Central memory CD8-positive, alpha-beta T cell (primary cell): ENCODE data around the gene DMRT2.

Experiments used
- ATAC-seq: fragments of 150-1000 bp; cut with Tn5 transposase; replicated peaks from 2 replicates; pipeline ENCODE4 v1.10.0; 2022; ENCODE audit warnings: mild to moderate bottlenecking, moderate FRiP score, moderate number of reproducible peaks; ENCODE audit not compliant: poor library complexity, severe bottlenecking; ENCODE audit errors: extremely low read depth
- DNase-seq, 2 donors: peaks; one replicate each; pipeline ENCODE4 v3.0.0; 2021; ENCODE audit warnings: low spot score in 2 of 2
- H3K27ac Mint-ChIP-seq: one replicate; pipeline ENCODE4 v1.8.0; 2022; ENCODE audit warnings: low read depth, mild to moderate bottlenecking, moderate library complexity, mixed read lengths
- H3K27me3 Mint-ChIP-seq: one replicate; pipeline ENCODE4 v1.8.0; 2022; ENCODE audit warnings: mixed read lengths
- H3K36me3 Mint-ChIP-seq: one replicate; pipeline ENCODE4 v1.8.0; 2022; ENCODE audit warnings: mild to moderate bottlenecking, moderate library complexity, mixed read lengths; ENCODE audit not compliant: insufficient read depth
- H3K4me1 Mint-ChIP-seq: one replicate; pipeline ENCODE4 v1.8.0; 2022; ENCODE audit warnings: mixed read lengths
- H3K4me3 Mint-ChIP-seq: one replicate; pipeline ENCODE4 v1.8.0; 2022; ENCODE audit warnings: mild to moderate bottlenecking, moderate library complexity, mixed read lengths
- H3K9me3 Mint-ChIP-seq: one replicate; pipeline ENCODE4 v1.8.0; 2022; ENCODE audit warnings: mixed read lengths

Gene DMRT2

GRCh38 chr9:1077616-1078015 is 27.5 kb downstream of the DMRT2 start:
- no peaks in the 10 kb centered on the region for H3K9me3 Mint-ChIP-seq
- H3K36me3 Mint-ChIP-seq, result no peaks in the 10 kb centered on the region
- no peak for DNase-seq
- H3K27me3 Mint-ChIP-seq, result peaks cover 46% of the 10 kb centered on the region
- no peak overlapping the region for H3K27ac Mint-ChIP-seq
- ATAC-seq, result no peak
- no peak overlapping the region for H3K4me3 Mint-ChIP-seq
- no peaks in the 10 kb centered on the region for H3K4me1 Mint-ChIP-seq

- DNase-seq, result no peak
- no peaks in the 10 kb centered on the region for H3K9me3 Mint-ChIP-seq
- no peak overlapping the region for H3K27ac Mint-ChIP-seq
- H3K36me3 Mint-ChIP-seq, result no peaks in the 10 kb centered on the region
- peaks cover 21% of the 10 kb centered on the region for H3K27me3 Mint-ChIP-seq
- no peak for ATAC-seq
- no peaks in the 10 kb centered on the region for H3K4me1 Mint-ChIP-seq
- H3K4me3 Mint-ChIP-seq, result no peak overlapping the region
Measured at GRCh38 chr9:1083325-1083913, 33.3 kb downstream of the DMRT2 start.

DNA sequence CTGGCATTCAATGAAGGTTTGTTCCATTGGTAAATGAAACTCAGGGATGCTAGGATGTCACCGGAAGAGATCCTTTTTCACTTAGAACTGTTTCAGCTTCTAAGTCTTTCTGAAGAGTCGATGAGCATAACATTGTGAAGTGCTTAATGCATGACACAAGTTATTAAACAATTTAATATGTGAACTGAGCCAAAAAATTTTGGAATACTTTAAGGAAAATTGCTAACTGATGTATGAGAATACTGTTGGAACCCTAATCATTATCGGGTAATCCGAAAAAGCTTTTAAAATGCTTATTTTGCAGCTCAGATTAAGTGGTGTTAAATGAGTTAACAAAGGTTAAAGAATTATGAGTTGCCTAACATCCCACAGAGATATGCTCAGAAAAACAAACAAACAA is 34.9 kb downstream of the DMRT2 start:
- Mint-ChIP-seq H3K9me3 (no peaks in the 10 kb centered on the region), H3K36me3 (no peaks in the 10 kb centered on the region), H3K4me1 (no peaks in the 10 kb centered on the region), H3K27me3 (peaks cover 24% of the 10 kb centered on the region), H3K4me3 (no peak overlapping the region), H3K27ac (no peak overlapping the region)
- DNase-seq (no peak), ATAC-seq (no peak)

- no peak for DNase-seq
- no peak overlapping the region for H3K4me3 Mint-ChIP-seq
- no peaks in the 10 kb centered on the region for H3K9me3 Mint-ChIP-seq
- no peaks in the 10 kb centered on the region for H3K4me1 Mint-ChIP-seq
- H3K36me3 Mint-ChIP-seq, result no peaks in the 10 kb centered on the region
- H3K27ac Mint-ChIP-seq, result no peak overlapping the region
- no peak for ATAC-seq
- peaks cover 27% of the 10 kb centered on the region for H3K27me3 Mint-ChIP-seq
Measured at GRCh38 chr9:1086517-1086916, 36.4 kb downstream of the DMRT2 start.

DNA sequence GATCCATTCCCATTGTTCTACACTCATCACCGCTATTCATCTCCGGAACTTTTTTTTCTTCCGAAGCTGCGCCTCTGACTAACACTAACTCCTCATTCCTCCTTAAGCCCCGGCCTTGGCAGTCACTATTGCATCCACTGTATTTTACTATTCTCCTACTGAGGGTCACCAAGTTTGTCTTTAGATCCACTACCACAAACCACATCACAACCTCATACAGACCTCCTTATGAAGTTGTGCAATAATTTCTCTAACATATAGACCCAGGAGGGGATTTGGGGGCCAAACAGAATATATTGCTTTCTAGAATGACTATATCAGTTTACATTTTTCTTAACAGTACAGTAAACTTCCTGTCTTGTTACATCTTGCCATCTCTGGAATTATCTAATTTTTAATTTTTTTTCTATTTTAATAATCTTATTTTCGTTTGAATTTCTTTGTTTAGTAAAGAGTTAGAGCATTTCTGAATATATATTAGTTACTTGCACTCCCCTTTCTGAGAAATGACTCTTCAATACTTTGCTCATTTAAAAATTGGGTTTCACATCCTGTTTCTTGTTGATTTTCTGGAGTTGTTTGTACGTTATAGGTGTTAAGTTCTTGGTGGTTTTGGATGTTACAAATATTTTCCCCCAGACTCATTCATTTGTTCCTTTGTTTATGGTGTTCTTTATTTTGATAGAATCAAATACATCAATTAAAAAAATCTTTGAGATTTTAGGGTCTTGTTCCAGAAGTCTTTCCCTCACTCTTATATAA is 37.1 kb downstream of the DMRT2 start:
- ATAC-seq (no peak), DNase-seq (no peak)
- H3K36me3 Mint-ChIP-seq, result no peaks in the 10 kb centered on the region
- H3K27me3 Mint-ChIP-seq, result peaks cover 22% of the 10 kb centered on the region
- H3K9me3 Mint-ChIP-seq, result no peaks in the 10 kb centered on the region
- no peak overlapping the region for H3K27ac Mint-ChIP-seq
- H3K4me1 Mint-ChIP-seq, result no peaks in the 10 kb centered on the region
- no peak overlapping the region for H3K4me3 Mint-ChIP-seq

- no peaks in the 10 kb centered on the region for H3K4me1 Mint-ChIP-seq
- no peaks in the 10 kb centered on the region for H3K9me3 Mint-ChIP-seq
- no peak for DNase-seq
- no peak overlapping the region for H3K27ac Mint-ChIP-seq
- H3K4me3 Mint-ChIP-seq, result no peak overlapping the region
- ATAC-seq, result no peak
- H3K36me3 Mint-ChIP-seq, result no peaks in the 10 kb centered on the region
- H3K27me3 Mint-ChIP-seq, result peaks cover 40% of the 10 kb centered on the region
Measured at GRCh38 chr9:1094749-1095148, 44.6 kb downstream of the DMRT2 start.

DNA sequence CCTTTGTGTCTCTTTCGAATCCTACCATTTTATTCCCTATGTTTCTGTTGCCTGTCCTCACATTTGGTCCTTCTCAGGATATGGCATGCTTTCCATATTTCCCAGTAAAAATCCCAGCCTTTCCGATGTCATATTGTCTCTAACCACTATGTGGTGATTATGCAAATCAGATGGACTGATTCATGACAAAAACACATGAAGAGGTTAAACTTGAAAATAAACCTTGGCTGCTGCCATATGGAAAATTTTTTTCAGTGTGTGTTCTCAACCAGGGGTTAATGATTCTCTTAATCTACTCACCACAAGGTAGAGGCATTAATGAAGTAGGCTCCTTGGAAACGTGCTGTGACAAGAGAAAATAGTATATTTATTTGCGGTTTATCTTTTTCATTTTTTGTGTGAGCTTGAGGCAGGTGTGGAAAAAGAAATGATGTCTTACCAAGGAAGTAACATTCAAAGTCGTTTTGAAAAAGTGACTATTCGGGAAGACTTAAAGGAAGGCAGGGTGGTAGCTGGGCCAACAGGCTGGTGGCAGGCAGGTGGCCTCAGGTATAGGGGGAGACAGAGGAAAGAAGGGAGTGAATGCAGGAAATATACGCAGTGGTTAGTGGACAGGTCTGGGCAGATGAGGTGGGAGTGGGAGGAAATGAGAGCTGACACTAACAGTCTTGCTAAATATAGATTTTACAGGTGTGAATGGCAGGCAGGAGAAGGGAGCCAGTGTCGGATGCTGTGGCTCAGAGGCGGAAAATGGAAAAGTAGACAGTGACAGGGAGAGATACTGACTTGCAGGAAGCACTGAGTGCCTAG is 46.2 kb downstream of the DMRT2 start:
- Mint-ChIP-seq H3K27me3 (peaks cover 41% of the 10 kb centered on the region), H3K36me3 (no peaks in the 10 kb centered on the region), H3K4me3 (no peak overlapping the region), H3K27ac (no peak overlapping the region), H3K9me3 (no peaks in the 10 kb centered on the region), H3K4me1 (no peaks in the 10 kb centered on the region)
- DNase-seq (no peak), ATAC-seq (no peak)

DNA sequence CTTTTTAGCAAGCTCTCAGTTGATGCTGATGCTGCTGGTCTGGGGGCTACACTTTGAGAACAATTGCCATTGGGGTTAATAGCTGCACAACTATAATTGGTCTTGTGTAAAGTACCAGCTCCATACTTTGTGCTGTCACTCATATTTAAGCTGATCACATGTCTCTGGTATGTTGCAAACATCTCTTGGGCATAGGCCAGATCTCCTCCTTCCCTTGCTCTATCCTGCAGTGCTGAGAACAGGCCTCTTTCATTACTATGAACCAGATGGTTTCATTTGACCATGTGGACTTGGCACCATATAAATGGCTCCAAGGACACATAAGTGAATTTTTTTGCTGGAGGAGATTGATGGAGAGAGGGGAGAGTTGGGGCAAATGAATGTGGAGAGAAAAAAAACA is 48.4 kb downstream of the DMRT2 start:
- Mint-ChIP-seq H3K27me3 (peaks cover 48% of the 10 kb centered on the region), H3K27ac (no peak overlapping the region), H3K36me3 (no peaks in the 10 kb centered on the region), H3K9me3 (no peaks in the 10 kb centered on the region), H3K4me3 (no peak overlapping the region), H3K4me1 (no peaks in the 10 kb centered on the region)
- ATAC-seq (no peak), DNase-seq (no peak)

GRCh38 chr9:1100201-1100600 is 50.0 kb downstream of the DMRT2 start:
- ATAC-seq, result no peak
- Mint-ChIP-seq H3K27ac (no peak overlapping the region), H3K27me3 (peaks cover 48% of the 10 kb centered on the region), H3K36me3 (no peaks in the 10 kb centered on the region), H3K4me1 (no peaks in the 10 kb centered on the region), H3K4me3 (no peak overlapping the region), H3K9me3 (no peaks in the 10 kb centered on the region)
- DNase-seq, result no peak

- no peaks in the 10 kb centered on the region for H3K36me3 Mint-ChIP-seq
- H3K27ac Mint-ChIP-seq, result no peak overlapping the region
- peaks cover 48% of the 10 kb centered on the region for H3K27me3 Mint-ChIP-seq
- H3K4me3 Mint-ChIP-seq, result no peak overlapping the region
- H3K9me3 Mint-ChIP-seq, result no peaks in the 10 kb centered on the region
- no peak for ATAC-seq
- no peaks in the 10 kb centered on the region for H3K4me1 Mint-ChIP-seq
- DNase-seq, result no peak
Measured at GRCh38 chr9:1100945-1101344, 50.8 kb downstream of the DMRT2 start.

DNA sequence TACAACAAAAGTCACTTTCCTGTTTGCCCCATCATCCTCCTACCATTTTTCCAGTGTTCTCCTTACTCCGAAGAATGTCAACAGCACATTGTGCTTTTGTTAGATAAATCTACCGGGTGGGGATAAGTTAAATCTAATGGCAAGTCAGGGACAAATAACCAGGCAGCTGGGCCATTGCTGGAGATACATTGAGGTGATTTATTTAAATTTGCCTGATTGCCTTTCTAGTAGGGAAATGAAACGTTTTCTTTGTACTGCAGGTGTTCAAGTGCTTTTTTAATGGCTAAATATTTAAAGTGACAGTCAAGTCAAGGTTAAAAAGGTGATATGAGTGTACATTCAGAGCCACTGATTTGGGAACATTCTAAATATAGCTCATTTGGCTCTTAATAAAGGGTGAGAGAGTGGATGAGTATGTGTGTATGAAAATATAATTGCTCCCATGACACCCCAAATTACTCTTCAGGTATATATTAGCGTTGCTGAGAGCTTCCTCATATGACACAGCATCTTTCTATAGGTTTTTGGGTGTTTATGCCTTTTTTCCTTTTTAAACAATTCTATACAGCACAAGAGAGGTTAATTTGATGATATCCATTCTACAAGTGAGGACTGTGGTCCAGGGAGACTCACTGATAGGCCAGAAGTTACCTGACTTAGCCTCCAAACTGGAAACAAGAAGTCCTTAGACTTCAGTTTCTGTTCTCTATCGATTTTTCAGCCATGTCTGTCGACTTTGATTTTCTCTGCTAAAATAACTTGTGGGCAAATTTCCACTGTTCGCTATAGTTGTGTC is 51.9 kb downstream of the DMRT2 start:
- Mint-ChIP-seq H3K4me1 (no peaks in the 10 kb centered on the region), H3K4me3 (no peak overlapping the region), H3K36me3 (no peaks in the 10 kb centered on the region), H3K27ac (no peak overlapping the region), H3K27me3 (peaks cover 37% of the 10 kb centered on the region), H3K9me3 (peaks cover 7% of the 10 kb centered on the region)
- ATAC-seq (no peak), DNase-seq (no peak)

DNA sequence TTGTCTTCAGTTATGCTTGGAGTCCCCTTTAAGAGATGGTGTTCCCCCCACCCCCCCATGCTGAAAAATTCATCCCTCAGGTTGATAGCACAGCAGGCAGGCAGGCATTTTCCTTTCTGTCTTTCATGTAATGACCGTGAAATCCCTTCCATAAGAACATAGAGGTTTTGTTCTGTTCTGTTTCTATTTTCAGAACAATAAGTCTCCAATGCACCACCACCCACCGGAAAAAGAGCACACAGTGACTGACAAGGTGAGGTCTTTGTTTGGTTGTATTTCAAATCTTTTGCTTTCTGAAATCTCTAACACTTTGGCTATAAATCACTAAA is 52.4 kb downstream of the DMRT2 start:
- no peak for DNase-seq
- H3K27me3 Mint-ChIP-seq, result peaks cover 31% of the 10 kb centered on the region
- peaks cover 11% of the 10 kb centered on the region for H3K9me3 Mint-ChIP-seq
- no peaks in the 10 kb centered on the region for H3K4me1 Mint-ChIP-seq
- no peak overlapping the region for H3K4me3 Mint-ChIP-seq
- H3K27ac Mint-ChIP-seq, result no peak overlapping the region
- no peaks in the 10 kb centered on the region for H3K36me3 Mint-ChIP-seq
- no peak for ATAC-seq
